Lung microvascular endothelial cell (primary cell): ENCODE results near the gene COL4A3. TPM values are rescaled to one million over a fixed set of nuclear protein-coding genes. Genes with fewer than 3 reads are reported as not detected.
"Not testable (repeated sequence)": the region's sequence is repeated elsewhere in the genome, so short reads cannot be mapped to it uniquely, and the experiment has no call there.

ENCODE experiments used
- DNase-seq, 2 donors: peaks; one replicate each; pipeline versions ENCODE4 v3.0.0 to v3.0.0-alpha.2; 2010; ENCODE audit warnings: low read depth in 2 of 2
- total RNA-seq: library from RNA; depleted of rRNA; stranded (reverse); fragments of >200 nt; gene quantifications from 2 replicates; pipeline ENCODE4 v1.2.1, GENCODE V29; 2014

The COL4A3 gene
- total RNA-seq, 1 donor from 2014 or later, result not detected

GRCh38 chr2:227154986-227155774 is 9.2 kb upstream of the COL4A3 start:
- DNase-seq, result no peak

GRCh38 chr2:227160164-227160563 is 4.3 kb upstream of the COL4A3 start:
- DNase-seq, result no peak

GRCh38 chr2:227161947-227162346 is 2.5 kb upstream of the COL4A3 start:
- DNase-seq, result no peak

- DNase-seq, result no peak
Measured at GRCh38 chr2:227163485-227163997, 883 bp upstream of the COL4A3 start.

- no peak for DNase-seq
Measured at GRCh38 chr2:227164763-227165291, 403 bp downstream of the COL4A3 start.

- DNase-seq, result not testable (repeated sequence)
Measured at GRCh38 chr2:227171779-227172178, 7.4 kb downstream of the COL4A3 start.

GRCh38 chr2:227177592-227178336 is 13.3 kb downstream of the COL4A3 start:
- DNase-seq, result no peak

GRCh38 chr2:227179988-227180685 is 15.7 kb downstream of the COL4A3 start:
- no peak for DNase-seq

GRCh38 chr2:227180770-227181169 is 16.3 kb downstream of the COL4A3 start:
- no peak for DNase-seq

- no peak for DNase-seq
Measured at GRCh38 chr2:227182765-227183164, 18.3 kb downstream of the COL4A3 start.

GRCh38 chr2:227183657-227184367 is 19.4 kb downstream of the COL4A3 start:
- no peak for DNase-seq

- DNase-seq, result no peak
Measured at GRCh38 chr2:227185615-227186232, 21.3 kb downstream of the COL4A3 start.

- DNase-seq, result no peak
Measured at GRCh38 chr2:227186751-227187150, 22.3 kb downstream of the COL4A3 start.

GRCh38 chr2:227188292-227188691 is 23.9 kb downstream of the COL4A3 start:
- DNase-seq, result peak in 1 of 2 donors; percentile 47

GRCh38 chr2:227191367-227191766 is 26.9 kb downstream of the COL4A3 start:
- DNase-seq, result no peak

- no peak for DNase-seq
Measured at GRCh38 chr2:227192491-227192890, 28.1 kb downstream of the COL4A3 start.

GRCh38 chr2:227194219-227194618 is 29.8 kb downstream of the COL4A3 start:
- no peak for DNase-seq

- no peak for DNase-seq
Measured at GRCh38 chr2:227198866-227199265, 34.4 kb downstream of the COL4A3 start.

GRCh38 chr2:227201771-227202170 is 37.3 kb downstream of the COL4A3 start:
- no peak for DNase-seq

GRCh38 chr2:227204452-227204851 is 40.0 kb downstream of the COL4A3 start:
- DNase-seq, result no peak

- no peak for DNase-seq
Measured at GRCh38 chr2:227205701-227206100, 41.3 kb downstream of the COL4A3 start.
